NCI-H1694 (cell line): Measurements from ENCODE around the gene CRYGS.
"Not testable (repeated sequence)": the region's sequence is repeated elsewhere in the genome, so short reads cannot be mapped to it uniquely, and the experiment has no call there.

Source experiments
- DNase-seq: peaks from one replicate; lab custom pipeline; 2025; lab: John Stamatoyannopoulos, UW

The CRYGS gene

DNA sequence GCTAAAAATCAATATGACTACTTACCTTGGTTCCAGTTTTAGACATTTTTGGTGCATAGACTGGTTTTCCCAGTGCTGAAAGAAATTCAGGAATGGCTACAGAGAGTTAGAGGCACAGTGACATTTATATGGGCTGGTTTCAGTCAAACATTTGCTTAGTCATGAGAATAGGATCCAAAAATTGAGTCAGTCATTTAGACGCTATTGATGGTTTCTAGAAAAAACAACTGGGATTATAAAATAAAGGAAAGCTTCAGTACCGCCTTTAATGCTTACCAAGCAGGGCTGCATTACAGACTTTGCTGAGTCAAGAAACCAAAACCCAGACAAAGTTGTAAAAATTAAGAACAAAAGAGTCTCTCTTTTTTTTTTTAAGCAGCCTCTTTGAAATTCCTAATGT lies at the start of gene CRYGS:
CRYGS (minus strand) TSS at position 100 of the 400 bp plus-strand sequence; CDS start at position 46, 54 bp downstream.
- no peak for DNase-seq

DNA sequence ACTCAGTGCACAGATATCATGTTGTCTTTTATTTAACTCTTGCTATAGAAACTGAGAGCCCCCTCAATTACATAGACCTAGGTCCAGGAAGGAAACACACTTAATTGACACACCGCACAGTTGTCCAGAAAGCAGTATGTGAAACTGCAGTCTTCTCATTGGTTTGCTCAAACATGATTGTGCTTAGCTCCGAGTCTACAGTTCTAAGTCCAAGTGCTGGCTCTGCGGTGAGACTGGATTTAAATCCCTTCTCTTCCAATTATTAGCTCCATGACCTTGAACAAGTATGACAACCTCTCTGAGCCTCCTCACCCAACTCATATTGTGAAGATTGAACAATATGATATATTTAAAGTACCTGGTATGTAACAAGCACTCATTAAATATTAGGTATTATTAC lies 49.7 kb upstream of the CRYGS start:
- no peak for DNase-seq

DNA sequence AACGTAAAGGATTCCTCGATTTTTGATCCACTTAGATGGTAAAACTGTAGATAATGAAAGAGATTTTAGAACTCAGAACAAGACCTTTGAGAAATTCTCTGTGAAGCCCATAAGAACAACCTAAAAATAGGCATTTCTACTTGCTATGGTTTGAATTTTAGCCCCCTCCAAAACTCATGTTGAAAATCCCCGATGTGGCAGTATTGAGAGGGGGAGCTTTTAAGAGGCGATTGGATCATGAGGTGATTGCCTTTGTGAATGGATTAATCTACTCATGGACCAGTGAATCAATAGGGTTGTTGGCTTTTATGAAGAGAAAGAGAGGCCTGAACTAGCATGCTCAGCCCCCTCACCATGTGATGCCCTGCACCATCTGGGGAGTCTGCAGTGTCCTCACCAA lies 48.5 kb upstream of the CRYGS start:
- DNase-seq = no peak

DNA sequence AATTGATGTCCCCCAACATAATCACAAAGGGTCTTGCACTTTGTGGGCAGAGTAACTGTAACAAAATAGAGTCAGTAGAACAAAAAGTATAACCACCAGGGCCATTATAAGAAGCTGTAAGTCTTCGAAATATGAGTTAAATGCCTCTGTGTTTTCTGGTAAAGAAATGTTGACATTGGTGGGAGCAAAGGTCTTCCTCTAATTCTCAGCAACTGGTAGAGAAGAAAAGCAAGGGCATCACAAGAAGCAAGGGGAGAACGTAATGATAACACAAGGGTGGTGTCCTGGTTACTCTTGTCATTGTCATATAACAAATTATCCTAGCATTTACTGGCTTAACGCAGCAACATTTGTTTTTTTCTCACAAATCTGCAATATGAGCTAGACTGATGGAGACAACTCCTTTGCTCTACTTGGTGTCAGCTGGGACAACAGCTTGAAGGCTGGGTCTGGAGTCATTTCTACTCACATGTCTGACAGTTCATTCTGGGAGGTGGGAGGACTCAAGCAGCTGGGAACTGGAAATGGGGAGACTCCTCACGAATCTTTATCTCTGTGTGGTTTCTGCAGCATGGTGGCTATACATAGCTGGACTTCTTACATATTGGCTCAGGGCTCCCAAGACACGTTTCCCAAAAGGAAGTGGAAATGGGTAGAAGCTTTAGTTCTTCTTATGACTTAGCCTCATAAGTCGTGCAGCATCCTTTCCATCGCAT lies 46.6 kb upstream of the CRYGS start:
- no peak for DNase-seq

DNA sequence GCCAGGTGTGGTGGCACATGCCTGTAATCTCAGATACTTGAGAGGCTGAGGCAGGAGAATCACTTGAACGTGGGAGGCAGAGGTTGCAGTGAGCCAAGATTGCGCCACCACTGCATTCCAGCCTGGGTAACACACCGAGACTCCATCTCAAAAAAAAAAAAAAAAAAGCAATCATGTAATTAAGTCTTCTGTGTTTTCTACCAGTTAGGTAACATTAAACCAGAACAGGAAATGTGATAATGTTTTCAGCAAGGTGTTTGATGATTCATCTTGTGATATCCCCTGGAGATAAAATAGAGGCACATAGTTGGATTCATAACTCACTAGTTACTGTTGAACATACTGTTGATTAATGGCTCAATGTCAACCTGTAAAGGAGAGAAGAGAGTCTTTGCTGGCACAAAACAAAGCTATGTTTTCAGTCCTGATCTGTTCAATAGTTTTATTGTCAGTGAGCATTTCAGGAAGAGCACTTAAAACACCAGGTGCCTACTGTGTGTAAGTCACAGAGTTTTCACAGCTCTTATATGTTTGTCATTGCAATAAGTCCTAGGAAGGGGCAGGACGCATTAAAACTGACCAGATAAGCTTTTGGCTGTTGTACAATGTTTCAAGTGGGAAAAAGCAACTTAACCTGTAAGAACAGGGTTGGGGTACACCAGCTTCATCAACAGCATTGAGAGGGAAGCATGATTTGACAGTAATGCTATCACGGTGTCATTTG lies 45.8 kb upstream of the CRYGS start:
- no peak for DNase-seq

DNA sequence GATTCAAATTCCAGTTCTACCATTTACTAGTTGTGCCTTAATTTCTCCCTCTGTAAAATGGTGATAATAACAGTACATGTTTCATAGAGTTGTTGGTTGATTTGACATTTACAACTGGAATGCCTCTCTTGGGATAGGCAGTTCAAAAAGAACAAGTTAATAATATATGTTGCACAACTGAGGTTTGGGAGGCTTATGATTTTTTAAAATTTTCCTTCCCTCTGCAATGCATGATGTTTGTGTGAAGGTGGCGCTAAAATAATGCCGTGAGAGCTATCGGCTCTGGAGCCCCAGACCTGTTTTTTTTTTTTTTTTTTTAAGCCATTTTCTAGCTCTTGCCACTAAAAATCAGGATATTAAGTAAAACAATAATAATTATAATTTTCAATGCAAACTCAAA lies 44.9 kb upstream of the CRYGS start:
- no peak for DNase-seq

DNA sequence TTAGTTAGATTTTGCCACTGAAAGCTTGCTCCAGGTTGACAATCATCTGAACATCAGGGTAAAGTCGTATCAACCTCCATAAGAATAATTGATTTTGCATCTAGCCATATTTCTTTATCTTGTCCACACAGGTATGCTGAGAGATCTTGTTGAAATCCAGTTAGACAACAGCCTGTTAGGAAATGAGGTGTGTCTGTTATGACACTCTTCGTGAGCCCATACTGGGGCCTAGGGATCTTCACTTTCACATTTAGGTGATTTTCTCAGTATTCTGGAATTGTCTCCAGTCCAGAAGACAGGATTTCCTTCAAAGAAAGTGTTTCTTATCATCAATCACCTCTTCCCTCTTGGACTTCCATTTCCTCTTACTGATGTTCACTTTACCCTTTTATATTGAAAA lies 44.5 kb upstream of the CRYGS start:
- DNase-seq = no peak

DNA sequence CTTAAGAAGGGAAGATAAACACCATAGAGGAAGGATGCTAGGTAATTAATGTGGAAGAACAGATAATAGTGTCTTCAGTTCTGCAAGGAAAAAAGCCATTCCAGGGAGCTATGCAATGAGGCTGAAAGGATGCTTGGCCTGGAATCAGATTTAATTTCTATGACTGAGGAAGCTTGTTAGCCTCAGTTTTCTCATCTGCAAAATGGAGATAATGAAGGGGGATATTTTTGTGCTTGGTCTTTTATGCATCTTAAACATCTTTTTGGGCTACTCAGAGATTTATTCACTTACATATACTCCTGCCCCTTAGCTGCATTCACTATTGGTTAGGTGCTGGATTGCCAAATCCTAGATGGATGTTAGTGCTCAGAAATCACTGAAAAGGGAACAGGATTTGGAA lies 43.0 kb upstream of the CRYGS start:
- no peak for DNase-seq

DNA sequence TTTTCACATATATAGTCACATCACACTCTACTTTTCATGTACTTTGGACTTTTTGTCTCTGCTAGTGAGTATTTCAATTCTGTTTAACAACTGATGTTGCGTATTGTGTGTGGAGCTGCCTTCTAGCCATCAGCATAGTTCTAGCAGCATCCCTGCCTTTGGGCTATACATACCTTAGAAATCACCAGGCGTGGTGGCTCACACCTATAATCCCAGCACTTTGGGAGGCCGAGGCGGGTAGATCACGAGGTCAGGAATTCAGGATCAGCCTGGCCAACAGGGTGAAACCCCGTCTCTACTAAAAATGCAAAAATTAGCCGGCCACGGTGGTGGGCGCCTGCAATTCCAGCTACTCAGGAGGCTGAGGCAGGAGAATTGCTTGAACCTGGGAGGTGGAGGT lies 42.1 kb upstream of the CRYGS start:
- not testable (repeated sequence) for DNase-seq

DNA sequence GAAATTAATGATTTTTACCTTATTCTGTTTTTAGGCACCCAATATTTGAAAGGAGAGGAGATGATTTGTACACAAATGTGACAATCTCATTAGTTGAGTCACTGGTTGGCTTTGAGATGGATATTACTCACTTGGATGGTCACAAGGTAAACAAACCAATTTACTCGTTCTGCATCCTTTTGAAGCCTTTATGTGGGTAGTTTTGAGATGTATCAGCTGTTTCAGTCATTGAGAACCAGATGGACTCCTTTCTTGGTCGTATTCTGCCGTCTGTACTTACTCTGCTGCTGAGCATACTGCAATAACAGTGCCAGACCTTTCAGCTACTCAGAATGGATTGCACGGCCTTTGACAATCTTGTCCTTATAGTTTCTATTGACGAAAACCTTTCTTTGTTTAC lies 39.7 kb upstream of the CRYGS start:
- DNase-seq = no peak

DNA sequence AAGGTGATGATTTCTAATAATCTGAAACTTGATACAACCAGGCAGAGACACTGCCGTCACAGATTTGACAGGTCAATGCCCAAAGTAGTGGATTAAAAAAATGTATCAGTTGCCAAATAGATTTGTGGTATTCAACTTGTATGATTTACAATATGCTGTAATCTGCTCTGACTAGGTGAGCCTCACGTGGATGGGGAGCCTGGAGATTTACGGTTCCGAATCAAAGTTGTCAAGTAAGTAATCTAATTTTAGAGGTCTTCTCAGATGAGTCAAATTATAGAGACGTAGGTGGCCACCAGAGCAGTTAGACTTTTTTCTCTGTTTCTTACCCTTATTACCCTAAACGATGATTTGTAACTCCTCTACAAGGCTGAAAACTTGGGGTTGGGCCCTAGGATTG lies 38.4 kb upstream of the CRYGS start:
- no peak for DNase-seq

DNA sequence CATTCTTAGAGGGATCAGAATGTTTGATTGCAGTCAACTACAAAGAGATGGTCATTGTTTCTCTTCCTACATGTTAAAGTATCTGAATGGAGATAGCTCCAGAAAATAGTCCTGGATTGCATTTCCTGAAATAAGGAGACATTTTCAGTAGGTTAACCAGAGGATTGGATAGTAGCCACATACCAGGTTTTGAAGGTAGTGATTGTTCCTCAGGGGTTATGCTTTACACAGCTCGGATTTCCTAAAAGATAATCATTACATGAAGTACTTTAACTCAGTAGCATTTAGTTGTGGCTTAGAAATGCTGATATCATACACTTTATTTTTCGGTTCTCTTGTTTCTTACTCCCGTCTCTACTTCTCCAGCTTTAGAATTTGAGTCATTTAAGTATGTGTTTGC lies 36.6 kb upstream of the CRYGS start:
- no peak for DNase-seq

DNA sequence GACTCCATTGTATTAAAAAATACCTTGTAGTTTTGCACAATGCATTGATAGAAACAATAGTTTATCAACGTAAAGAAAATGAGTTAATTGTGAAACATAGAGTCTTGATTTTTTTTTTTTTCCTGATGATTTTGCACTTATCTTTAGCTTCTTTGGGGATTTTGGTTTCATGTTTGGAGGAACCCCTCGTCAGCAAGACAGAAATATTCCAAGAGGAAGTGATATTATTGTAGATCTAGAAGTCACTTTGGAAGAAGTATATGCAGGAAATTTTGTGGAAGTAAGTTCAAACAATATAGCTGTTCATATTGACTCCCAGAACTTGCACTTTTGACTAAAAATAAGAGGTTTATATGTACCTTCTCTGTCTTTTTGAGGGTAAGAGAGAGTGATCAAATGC lies 33.3 kb upstream of the CRYGS start:
- DNase-seq = no peak

DNA sequence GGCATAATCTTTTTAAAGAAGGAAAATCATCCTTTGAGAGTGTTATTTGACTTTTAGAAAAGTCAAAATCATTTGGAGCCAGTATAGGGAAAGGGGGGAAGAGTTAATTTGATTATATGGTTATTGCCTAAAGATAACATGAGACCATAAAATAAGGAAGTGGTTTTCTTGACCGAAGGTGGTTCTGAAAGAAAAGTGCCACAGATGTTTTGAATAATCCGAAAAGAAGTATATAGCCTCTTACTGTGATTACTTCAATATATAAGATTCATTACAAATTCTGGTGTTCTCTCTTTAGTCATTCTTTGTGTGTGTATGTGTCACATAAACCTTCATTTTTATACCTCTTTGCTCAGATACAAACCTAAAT lies 27.4 kb upstream of the CRYGS start:
- DNase-seq = no peak

DNA sequence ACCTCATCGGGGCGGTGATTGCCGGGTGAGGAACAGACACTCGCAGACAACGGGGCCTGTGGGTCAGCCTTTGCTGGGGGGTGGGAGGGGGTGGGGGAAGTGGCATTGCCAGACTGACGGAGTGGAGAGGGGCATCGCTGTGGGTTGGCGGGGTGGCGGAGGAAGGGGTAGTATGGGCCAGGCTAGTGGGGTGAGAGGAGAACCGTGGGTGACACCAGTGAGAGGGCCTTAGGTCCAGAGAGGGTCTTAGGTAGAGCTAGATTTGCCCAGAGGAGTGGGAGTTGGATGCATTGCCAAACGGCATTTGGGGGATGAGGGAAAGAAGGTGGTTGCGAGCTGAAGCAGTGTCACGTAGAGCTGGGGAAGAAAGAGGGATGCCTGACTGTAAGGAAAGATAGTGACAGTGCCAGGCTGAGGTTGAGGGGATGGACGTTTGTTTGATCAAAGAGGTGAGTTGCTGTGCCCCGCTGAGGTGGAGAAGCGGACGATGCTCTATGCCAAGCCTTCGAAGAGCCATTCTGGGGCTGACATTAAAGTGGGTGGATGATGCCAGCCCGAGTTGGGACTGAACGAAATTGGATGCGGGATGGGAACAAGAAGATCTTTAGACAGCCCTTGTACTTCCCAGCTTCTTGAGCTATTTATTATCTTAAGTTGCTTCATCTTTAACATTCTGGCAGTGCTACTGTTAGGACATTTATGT lies 26.9 kb upstream of the CRYGS start:
- DNase-seq = no peak

DNA sequence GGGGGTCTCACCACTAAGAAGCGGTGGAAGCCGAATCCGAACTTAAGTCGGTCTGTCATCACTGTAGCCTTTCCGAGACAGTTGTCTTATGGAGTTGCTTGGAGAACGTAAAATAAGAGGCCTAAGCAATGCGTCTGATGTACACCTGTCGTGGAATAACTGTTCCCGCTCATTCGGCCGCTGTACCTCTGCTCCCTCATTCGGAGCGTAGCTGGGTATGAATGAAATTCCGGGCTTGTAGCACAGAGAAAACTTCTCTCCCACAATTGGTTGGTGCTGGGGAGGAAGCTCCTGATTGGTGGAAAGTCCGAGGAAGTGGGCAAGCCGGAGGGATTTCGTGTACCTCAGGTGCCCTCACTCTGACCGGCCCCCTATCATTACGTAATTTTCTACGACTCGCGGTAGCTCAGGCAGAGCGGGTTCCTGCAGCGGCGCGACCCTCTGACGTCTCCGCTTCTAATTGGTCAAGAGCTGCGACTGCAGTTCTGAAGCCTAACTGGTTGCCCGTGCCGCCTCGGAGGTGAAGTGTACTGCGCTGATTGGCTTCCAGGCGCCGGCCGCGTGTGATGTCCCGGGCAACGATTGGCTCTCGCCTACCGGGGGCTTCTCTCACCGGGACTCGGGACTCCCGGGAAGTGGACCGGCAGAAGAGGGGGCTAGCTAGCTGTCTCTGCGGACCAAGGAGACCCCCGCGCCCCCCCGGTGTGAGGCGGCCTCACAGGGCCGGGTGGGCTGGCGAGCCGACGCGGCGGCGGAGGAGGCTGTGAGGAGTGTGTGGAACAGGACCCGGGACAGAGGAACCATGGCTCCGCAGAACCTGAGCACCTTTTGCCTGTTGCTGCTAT lies 26.1 kb upstream of the CRYGS start, which contains the start of gene DNAJB11:
DNAJB11 (plus strand) TSS at position 625 of the 845 bp plus-strand sequence; CDS start at position 803, 178 bp downstream.
- DNase-seq = peak; percentile 99

DNA sequence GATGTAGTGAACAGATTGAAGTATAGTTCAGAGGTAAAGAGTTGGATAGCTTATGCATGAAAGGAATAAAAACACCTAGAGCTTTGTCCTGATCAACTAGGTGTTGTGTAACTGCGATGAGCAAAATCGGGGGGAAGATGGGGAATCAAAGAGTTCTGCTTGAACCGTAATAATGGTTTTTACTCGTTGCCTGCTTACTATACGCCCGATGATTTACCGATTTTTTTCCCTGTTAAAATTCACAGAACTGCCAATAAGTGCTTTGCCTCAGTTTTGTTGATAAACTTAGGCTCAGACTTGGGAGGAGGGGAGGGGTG lies 25.6 kb upstream of the CRYGS start:
- DNase-seq = no peak

DNA sequence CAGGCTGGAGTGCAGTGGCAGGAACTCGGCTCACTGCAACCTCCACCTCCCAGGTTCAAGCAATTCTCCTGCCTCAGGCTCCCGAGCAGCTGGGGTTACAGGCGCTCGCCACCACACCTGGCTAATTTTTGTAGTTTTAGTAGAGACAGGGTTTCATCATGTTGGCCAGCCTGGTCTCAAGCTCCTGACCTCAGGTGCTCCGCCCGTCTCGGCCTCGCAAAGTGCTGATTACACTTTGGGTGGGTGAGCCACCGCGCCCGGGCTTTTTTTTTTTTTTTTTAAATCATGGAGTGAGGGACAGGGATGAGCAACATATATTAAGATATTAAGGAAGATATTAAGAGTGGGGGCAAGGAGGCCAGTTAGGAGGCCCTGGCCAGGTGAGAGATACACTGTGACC lies 25.2 kb upstream of the CRYGS start:
- not testable (repeated sequence) for DNase-seq

DNA sequence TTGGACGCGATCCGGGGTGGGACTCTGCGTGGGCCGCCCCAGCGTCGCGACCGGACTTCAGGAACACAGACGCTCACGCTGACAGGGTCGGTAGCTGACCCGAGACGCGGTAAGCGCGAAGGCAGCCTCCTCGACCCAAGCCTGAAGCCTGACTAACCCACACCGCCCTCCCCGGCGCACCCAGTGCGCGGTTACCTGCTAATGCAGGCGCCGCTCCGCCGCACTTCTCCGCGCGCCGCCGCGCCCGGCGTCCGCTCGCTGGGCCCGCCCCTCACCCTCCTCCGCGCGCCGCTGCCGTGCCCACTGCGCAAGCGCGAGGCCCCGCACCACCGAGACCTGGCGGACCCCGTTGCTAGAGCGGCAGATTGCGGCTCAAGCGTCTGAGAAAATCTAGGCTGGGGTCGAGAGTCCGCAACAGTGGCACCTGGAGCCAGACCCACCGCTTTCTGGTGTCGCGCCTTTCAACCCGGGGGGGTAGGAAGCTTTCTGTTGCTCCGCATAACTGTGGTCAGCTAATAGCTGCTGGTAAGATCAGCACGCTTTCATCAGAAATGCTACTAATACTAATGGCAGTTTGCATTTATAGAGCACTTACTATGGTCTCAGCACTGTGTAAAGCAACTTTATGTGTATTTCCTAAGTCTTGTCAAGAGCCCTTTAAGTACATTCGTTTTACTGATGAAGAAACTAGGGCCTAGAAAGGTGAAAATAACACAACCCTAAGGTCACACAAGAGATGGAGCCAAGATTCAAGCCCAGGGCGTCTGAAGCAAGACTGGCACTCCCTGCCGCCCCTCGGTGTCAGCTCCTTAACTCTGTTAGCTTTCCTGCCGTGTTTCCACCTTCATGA lies 23.1 kb upstream of the CRYGS start, which contains the start of gene TBCCD1:
TBCCD1 (minus strand) TSS at position 268 of the 850 bp plus-strand sequence. CDS start 3,010 bp downstream, outside the sequence.
- DNase-seq = peak; percentile 78

DNA sequence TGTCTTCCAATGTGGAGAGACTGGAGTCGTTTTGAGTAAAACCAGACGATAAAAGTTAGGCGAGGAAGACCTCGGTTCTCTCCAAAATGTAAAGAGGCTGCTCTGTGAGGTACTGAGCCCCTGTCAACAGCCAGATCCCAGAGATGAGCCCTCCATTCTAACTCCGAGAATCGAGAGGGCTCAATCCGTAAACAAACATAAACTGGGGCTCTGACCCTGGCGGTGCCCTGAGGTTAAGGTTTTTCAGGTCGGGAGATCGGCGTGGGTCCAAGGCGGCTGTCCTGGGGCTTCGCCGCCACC lies 22.5 kb upstream of the CRYGS start:
- DNase-seq = no peak

DNA sequence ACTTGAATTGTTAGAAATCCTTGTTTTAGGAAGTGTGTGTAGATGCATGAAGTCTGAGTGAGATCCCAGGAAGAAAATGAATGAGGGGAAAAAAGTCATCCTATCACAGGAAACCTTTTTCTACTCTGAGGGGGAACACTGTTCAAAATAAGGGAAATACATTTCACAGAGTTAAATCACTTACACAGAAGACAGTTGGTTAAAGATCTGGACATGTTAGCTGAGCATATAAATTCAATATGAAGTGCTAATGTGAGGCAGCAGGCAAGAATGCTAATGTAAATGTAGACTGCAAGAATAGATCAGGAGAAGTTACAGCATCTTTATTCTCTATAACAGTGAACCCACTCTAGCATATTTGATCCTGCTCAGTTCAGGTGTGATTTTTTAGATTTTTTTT lies 20.4 kb upstream of the CRYGS start:
- no peak for DNase-seq
